K562 (cell line): Measurements from ENCODE around the gene HAUS7. TPM values are rescaled to one million over a fixed set of nuclear protein-coding genes. Genes with fewer than 3 reads are reported as not detected.

ENCODE experiments used
- ATAC-seq: fragments of 200-7000 bp; cut with Tn5 transposase; 3 replicates; pipeline ENCODE4 v1.9.1; 2020; ENCODE audit warnings: moderate library complexity
- BruUV-seq: library from RNA; stranded (reverse); fragments of 400-500 nt; replicated peaks from 2 replicates; lab custom pipeline; 2021; lab: Mats Ljungman, UMichigan
- CTCF ChIA-PET: fragments of 300-600 bp; formaldehyde crosslinking; extraction: SDS; loops from one replicate; lab custom pipeline; 2021; ENCODE audit warnings: low intra/inter-chr PET ratio; lab: Yijun Ruan, JAX
- POLR2A ChIA-PET: fragments of 300-600, 350-650 bp; sonication (Branson Sonifier 250); formaldehyde crosslinking; extraction: SDS; loops from one replicate; lab custom pipeline; 2021; ENCODE audit warnings: antibody characterized with exemption, inconsistent platforms; lab: Yijun Ruan, JAX
- DNase-seq, 4 experiments: peaks; one replicate each; pipeline versions ENCODE4 v3.0.0 to v3.0.0-alpha.2; 2011 to 2018; ENCODE audit warnings: low spot score in 3 of 4, mixed read lengths in 3 of 4; ENCODE audit errors: extremely low read depth in 1 of 4
- FAIRE-seq: peaks from 2 replicates; lab custom pipeline; 2011; peaks lifted over from hg19 to GRCh38; lab: Jason Lieb, UNC
- H2AFZ ChIP-seq: 2 replicates; pipeline ENCODE4 v1.6.0; 2011; ENCODE audit warnings: low read depth, low read length, control low read depth, inconsistent platforms
- H3K27ac ChIP-seq: fragments of 200-600 bp; 3 replicates; pipeline ENCODE4 v1.8.0; 2011; ENCODE audit warnings: low read depth, mild to moderate bottlenecking, control low read depth, inconsistent platforms, low read length, moderate library complexity, mixed read lengths; ENCODE audit errors: extremely low read depth
- H3K27me3 ChIP-seq, 2 experiments: fragments of 300-600 bp in 1 of 2; 2 replicates in 1 of 2; 3 replicates in 1 of 2; pipeline versions ENCODE4 v1.6.0 to v1.8.0; 2011; ENCODE audit warnings: inconsistent platforms in 2 of 2, low read length in 2 of 2, mild to moderate bottlenecking in 1 of 2, mixed read lengths in 1 of 2, moderate library complexity in 1 of 2; ENCODE audit not compliant: control insufficient read depth in 2 of 2, insufficient read depth in 2 of 2
- H3K36me3 ChIP-seq: fragments of 300-600 bp; 3 replicates; pipeline ENCODE4 v1.8.0; 2011; ENCODE audit warnings: mild to moderate bottlenecking, low read length, inconsistent platforms; ENCODE audit not compliant: control insufficient read depth, insufficient read depth
- H3K4me1 ChIP-seq, 2 experiments: fragments of 200-600 bp in 1 of 2; replicated peaks in 1 of 2; 2 replicates in 1 of 2; 3 replicates in 1 of 2; pipeline versions ENCODE4 v1.5.1 to v1.8.0; 2011; ENCODE audit warnings: inconsistent platforms in 2 of 2, low read length in 2 of 2, mild to moderate bottlenecking in 1 of 2, mixed read lengths in 1 of 2, moderate library complexity in 1 of 2; ENCODE audit not compliant: control insufficient read depth in 2 of 2, insufficient read depth in 2 of 2
- H3K4me2 ChIP-seq: 2 replicates; pipeline ENCODE4 v1.6.1; 2011; ENCODE audit warnings: low read length, control low read depth, inconsistent platforms, mixed read lengths; ENCODE audit not compliant: insufficient read depth
- H3K4me3 ChIP-seq: fragments of 200-600 bp; sonication (generic), shearing (Covaris generic); 2 replicates; pipeline ENCODE4 v1.5.1; 2016; ENCODE audit warnings: control low read depth, inconsistent platforms
- H3K79me2 ChIP-seq: fragments of 200-600 bp; 3 replicates; pipeline ENCODE4 v1.8.0; 2011; ENCODE audit warnings: low read length, inconsistent platforms; ENCODE audit not compliant: control insufficient read depth, insufficient read depth
- H3K9ac ChIP-seq, 2 experiments: 2 replicates each; pipeline versions ENCODE4 v1.6.0 to v1.6.1; 2011; ENCODE audit warnings: low read depth in 2 of 2, low read length in 2 of 2, control low read depth in 1 of 2, inconsistent platforms in 1 of 2, mild to moderate bottlenecking in 1 of 2, mixed read lengths in 1 of 2; ENCODE audit not compliant: insufficient read depth in 1 of 2
- H3K9me1 ChIP-seq: one replicate; pipeline ENCODE4 v1.6.0; 2011; ENCODE audit warnings: inconsistent platforms, mild to moderate bottlenecking, low read length, moderate library complexity; ENCODE audit not compliant: control insufficient read depth, insufficient read depth
- H3K9me3 ChIP-seq: replicated peaks from 2 replicates; pipeline ENCODE4 v1.5.1; 2011; ENCODE audit warnings: low read depth, low read length, inconsistent platforms; ENCODE audit not compliant: control insufficient read depth, insufficient read depth
- H4K20me1 ChIP-seq: replicated peaks from 2 replicates; pipeline ENCODE4 v1.6.1; 2011; ENCODE audit warnings: low read length, inconsistent platforms, mixed read lengths; ENCODE audit not compliant: control insufficient read depth, insufficient read depth
- BCLAF1 ChIP-seq, 2 experiments: fragments of 450-650 bp in 1 of 2; IDR thresholded peaks; 2 replicates each; pipeline ENCODE4 v1.6.1; 2011 to 2017; ENCODE audit warnings: low read depth in 2 of 2, antibody characterized with exemption in 1 of 2, borderline replicate concordance in 1 of 2, low read length in 1 of 2, mild to moderate bottlenecking in 1 of 2, mixed read lengths in 1 of 2; ENCODE audit not compliant: control insufficient read depth in 1 of 2
- CREB3L1 ChIP-seq: fragments of 450-650 bp; IDR thresholded peaks from 2 replicates; pipeline ENCODE4 v1.6.1; 2014; ENCODE audit warnings: low read depth, mild to moderate bottlenecking, moderate library complexity, borderline replicate concordance
- FOXJ2 ChIP-seq: fragments of 200-800 bp; sonication (Bioruptor generic); IDR thresholded peaks from 2 replicates; pipeline ENCODE4 v1.6.1; 2016; ENCODE audit warnings: missing genetic modification characterization, missing compliant biosample characterization
- SREBF2 ChIP-seq: sonication (generic); formaldehyde crosslinking; IDR thresholded peaks from 2 replicates; pipeline ENCODE4 v1.4.0; 2020; ENCODE audit warnings: mild to moderate bottlenecking, missing genetic modification reagents
- ZBTB8A ChIP-seq: fragments of 450-650 bp; IDR thresholded peaks from 2 replicates; pipeline ENCODE4 v1.6.1; 2018; ENCODE audit warnings: mild to moderate bottlenecking, moderate library complexity; ENCODE audit not compliant: partially characterized antibody
- ZNF586 ChIP-seq: fragments of 450-650 bp; formaldehyde crosslinking; conservative IDR thresholded peaks from 2 replicates; pipeline ENCODE4 v1.4.0; 2020; ENCODE audit warnings: mild to moderate bottlenecking, moderate library complexity
- WGBS: fragments of 100-300 bp; shearing (Covaris generic); methylation state at CpG from one replicate; pipeline ENCODE4 v1.1.6; 2016; ENCODE audit warnings: low coverage, mixed read lengths; ENCODE audit not compliant: insufficient coverage; ENCODE audit errors: missing lambda C conversion rate; 5-methylcytosine and 5-hydroxymethylcytosine counted together
- in situ Hi-C: fragments of 300-500 bp; cut with MboI; formaldehyde crosslinking; loops from 4 replicates; pipeline ENCODE4 v1.15.0; 2018; ENCODE audit warnings: inconsistent platforms, mixed read lengths
- intact Hi-C: fragments of 100-400 bp; cut with micrococcal nuclease; formaldehyde crosslinking; loops from 2 replicates; pipeline ENCODE4 v1.14.2; 2022
- polyA plus RNA-seq, 8 experiments: library from polyadenylated mRNA; depleted of rRNA in 4 of 8; stranded (reverse) in 5 of 8; unstranded in 3 of 8; fragments of >200 nt; fragmentation: Nextera tagmentation in 2 of 8; fragmentation: Illumina TruSeq in 1 of 8; extraction: Ambion mirVana in 2 of 8; extraction: Trizol in 1 of 8; gene quantifications; 2 replicates each; pipeline versions ENCODE4 v1.2.1 to v1.2.3, GENCODE V29; 2011 to 2014; ENCODE audit warnings: inconsistent platforms in 1 of 8, missing spikeins in 1 of 8
- total RNA-seq, 7 experiments: library from RNA; depleted of rRNA in 6 of 7; stranded (reverse); fragments of >200 nt in 6 of 7; fragmentation: Illumina TruSeq in 2 of 7; extraction: Trizol in 2 of 7; gene quantifications; 2 replicates each; pipeline versions ENCODE4 v1.2.1 to v1.2.3, GENCODE V29; 2011 to 2021; ENCODE audit warnings: low replicate concordance in 1 of 7

HAUS7 gene
- total and polyA plus RNA-seq, 9 of the 15 experiments (the other 6 are each of a cell fraction or from before 2014, with no cell fraction given) = 10.0 to 94.9 (median 48.8) TPM

- no peaks in the 10 kb centered on the region for H3K9me1 ChIP-seq
- no peak within 1 kb of the TSS for H3K9ac ChIP-seq
- H3K4me2 ChIP-seq = no peak within 1 kb of the TSS
- no peaks in the 10 kb centered on the region for H3K9me3 ChIP-seq
- peaks cover 0 to 6% of the 10 kb centered on the region in 2 experiments; a peak in 2 of 5 replicates for H3K4me1 ChIP-seq
- H3K4me3 ChIP-seq = no peak within 1 kb of the TSS
- no CpG with 5 or more reads among the region's 50 CpGs for WGBS
- no peaks in the 10 kb centered on the region for H4K20me1 ChIP-seq
- H3K27me3 ChIP-seq = peaks cover under 1 to 30% of the 10 kb centered on the region in 2 experiments; a peak in 3 of 5 replicates
- no peak for FAIRE-seq
- ChIA-PET CTCF (no interaction called here), POLR2A (no interaction called here)
- no peak for TF ChIP-seq ZNF586 (CRISPR knock-in tag)
- intact Hi-C loops (no loop called here), in situ Hi-C loops (no loop called here)
- H3K79me2 ChIP-seq = no peaks in the 10 kb centered on the region
- no TSS peak for BruUV-seq
- DNase-seq = no peak
- H2AFZ ChIP-seq = no peak within 1 kb of the TSS
- no peak for ATAC-seq
- no peak within 1 kb of the TSS for H3K27ac ChIP-seq
- H3K36me3 ChIP-seq = no peaks in the 10 kb centered on the region
Observed at GRCh38 chrX:153517423-153517822, 47.0 kb upstream of the HAUS7 start, which contains the start of gene ATP2B3. TSS of gene ATP2B3 (plus strand) at chrX:153517642. CDS start at chrX:153536248, 18,606 bp downstream.

GRCh38 chrX:153516073-153516472 lies 45.7 kb upstream of the HAUS7 start:
- no TSS peak for BruUV-seq
- Histone ChIP-seq H3K27ac (no peak overlapping the region), H4K20me1 (no peaks in the 10 kb centered on the region)
- TF ChIP-seq SREBF2 (CRISPR knock-in tag) (no peak), ZBTB8A (no peak), BCLAF1 (IDR thresholded peaks at IDR 0.05; ENCODE audit: borderline replicate concordance in 1 of 2, control insufficient read depth in 1 of 2, low read depth in 2 of 2, low read length in 1 of 2) (no peak), FOXJ2 (tag) (no peak), CREB3L1 (no peak)
- TF ChIP-seq, all 486 proteins: peak for 0
- 34% methylated on average over 8 of the region's 9 CpGs for WGBS
- Histone ChIP-seq H2AFZ (no peak overlapping the region), H3K4me2 (no peak overlapping the region), H3K4me1 (peaks cover 0 to 6% of the 10 kb centered on the region in 2 experiments; a peak in 2 of 5 replicates), H3K4me3 (no peak overlapping the region), H3K79me2 (no peaks in the 10 kb centered on the region), H3K9me3 (no peaks in the 10 kb centered on the region), H3K36me3 (no peaks in the 10 kb centered on the region), H3K9me1 (no peaks in the 10 kb centered on the region), H3K9ac (no peak overlapping the region), H3K27me3 (peaks cover 0 to 25% of the 10 kb centered on the region in 2 experiments; a peak in 3 of 5 replicates)
- intact Hi-C loops = no loop called here
- DNase-seq = no peak
- ATAC-seq = no peak
- in situ Hi-C loops = no loop called here
- ChIA-PET CTCF (no interaction called here), POLR2A (interaction anchor here (0.6 to 1.0 kb wide), 2 partner anchors 164 to 454 kb away, joined by 3 read pairs; no protein-coding TSS in a partner anchor)
- FAIRE-seq = no peak
